Left ventricle myocardium inferior (tissue), 1 donor: ENCODE results near the gene MPLKIP. TPM values are rescaled to one million over a fixed set of nuclear protein-coding genes. Genes with fewer than 3 reads are reported as not detected.
"Not testable (repeated sequence)": the region's sequence is repeated elsewhere in the genome, so short reads cannot be mapped to it uniquely, and the experiment has no call there.

Source experiments
- DNase-seq: peaks from one replicate; pipeline ENCODE4 v3.0.0-alpha.2; 2020
- H3K27ac ChIP-seq: fragments of 200-600 bp; replicated peaks from 2 replicates; pipeline ENCODE4 v1.8.0; 2021
- H3K27me3 ChIP-seq: fragments of 200-600 bp; 2 replicates; pipeline ENCODE4 v1.8.0; 2021; ENCODE audit warnings: low read depth
- H3K36me3 ChIP-seq: fragments of 200-600 bp; 2 replicates; pipeline ENCODE4 v1.8.0; 2021
- H3K4me1 ChIP-seq: fragments of 200-600 bp; 2 replicates; pipeline ENCODE4 v1.8.0; 2021
- H3K4me3 ChIP-seq: fragments of 200-600 bp; 2 replicates; pipeline ENCODE4 v1.8.0; 2021; ENCODE audit warnings: mild to moderate bottlenecking, moderate library complexity
- H3K9me3 ChIP-seq: fragments of 200-600 bp; replicated peaks from 2 replicates; pipeline ENCODE4 v1.8.0; 2021
- CTCF ChIP-seq: fragments of 200-600 bp; IDR thresholded peaks from 2 replicates; pipeline ENCODE4 v1.8.0; 2021; ENCODE audit warnings: antibody characterized with exemption, mild to moderate bottlenecking, borderline replicate concordance
- intact Hi-C: fragments of 100-400 bp; cut with micrococcal nuclease; formaldehyde crosslinking; loops from one replicate; pipeline ENCODE4 v1.11.0; 2022
- total RNA-seq: library from RNA; stranded (reverse); fragmentation: NEBNext Ultra II Directional; extraction: Animal tissue kit (Norgen Biotek cat#: 25700); gene quantifications from one replicate; pipeline ENCODE4 v1.2.1, GENCODE V29; 2021
- donor health status: DM: no; HTN: yes; CAD: no; lungs with severe emphysema.

MPLKIP gene
- total RNA-seq, 1 donor from 2014 or later = 16.2 TPM

GRCh38 chr7:40147371-40148246, 13.2 kb upstream of the MPLKIP start:
- no peak overlapping the region for H3K4me3 ChIP-seq
- no peak overlapping the region for H3K27ac ChIP-seq
- no peaks in the 10 kb centered on the region for H3K4me1 ChIP-seq
- no peaks in the 10 kb centered on the region for H3K27me3 ChIP-seq
- H3K9me3 ChIP-seq = no peaks in the 10 kb centered on the region
- no peaks in the 10 kb centered on the region for H3K36me3 ChIP-seq
- no peak for DNase-seq
- intact Hi-C loops = no loop called here
- TF ChIP-seq CTCF = no peak

DNA sequence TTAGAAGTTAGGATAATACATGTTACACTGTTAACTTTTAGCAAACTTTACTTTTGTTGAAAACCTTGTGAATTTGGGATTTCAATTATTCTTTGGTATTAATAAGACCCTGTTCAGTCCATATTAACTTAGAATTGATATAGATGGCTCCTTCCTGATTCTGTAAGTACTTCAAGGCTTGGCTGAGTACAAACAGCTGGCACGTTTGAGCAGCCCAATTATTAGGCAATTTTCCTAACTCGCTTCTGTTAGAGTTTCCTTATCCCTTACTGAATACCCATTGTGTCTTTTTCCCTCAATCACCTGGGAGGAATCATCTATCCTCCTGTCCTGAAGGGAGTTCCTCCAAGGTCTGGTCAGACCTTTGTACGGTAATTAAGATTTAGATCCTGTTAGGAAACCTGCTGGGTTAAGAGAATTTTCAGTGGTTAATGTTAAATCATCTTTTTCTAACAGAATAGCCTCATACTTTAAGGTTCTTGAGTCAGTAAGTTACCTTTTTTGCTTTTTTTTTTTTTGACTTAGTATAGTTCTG, 11.2 kb upstream of the MPLKIP start:
- H3K27me3 ChIP-seq, intact Hi-C loops, H3K36me3 ChIP-seq, H3K9me3 ChIP-seq, H3K27ac ChIP-seq, DNase-seq, H3K4me1 ChIP-seq, H3K4me3 ChIP-seq: not testable (repeated sequence)

DNA sequence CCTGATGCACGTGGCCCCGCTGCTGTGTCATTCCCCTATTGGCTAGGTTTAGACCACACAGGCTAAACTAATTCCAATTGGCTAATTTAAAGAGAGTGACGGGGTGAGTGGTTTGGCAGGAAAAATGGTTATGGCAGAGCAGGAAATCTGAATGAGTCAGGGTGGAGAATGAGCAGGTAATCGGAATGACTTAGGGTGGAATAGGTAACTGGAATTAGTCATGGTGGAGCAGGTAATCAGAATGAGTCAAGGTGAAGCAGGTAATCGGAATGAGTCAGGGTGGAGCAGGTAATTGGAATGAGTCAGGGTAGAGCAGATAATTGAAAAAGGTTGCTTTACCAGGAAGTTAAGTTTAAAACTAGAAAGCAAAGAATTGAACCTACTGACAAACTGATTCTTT, 7.5 kb upstream of the MPLKIP start:
- intact Hi-C loops = not testable (repeated sequence)

DNA sequence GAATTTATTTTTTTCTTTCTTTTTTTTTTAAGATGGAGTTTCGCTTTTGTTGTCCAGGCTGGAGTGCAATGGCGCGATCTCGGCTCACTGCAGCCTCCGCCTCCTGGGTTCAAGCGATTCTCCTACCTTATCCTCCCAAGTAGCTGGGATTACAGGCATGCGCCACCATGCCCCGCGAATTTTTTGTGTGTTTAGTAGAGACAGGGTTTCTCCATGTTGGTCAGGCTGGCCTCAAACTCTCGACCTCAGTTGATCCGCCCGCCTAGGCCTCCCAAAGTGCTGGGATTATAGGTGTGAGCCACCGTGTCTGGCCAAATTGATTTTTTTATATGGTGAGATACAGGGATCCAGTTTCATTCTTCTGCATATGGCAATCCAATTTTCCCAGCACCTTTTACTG, 5.5 kb upstream of the MPLKIP start:
- H3K27ac ChIP-seq, intact Hi-C loops, H3K27me3 ChIP-seq, H3K9me3 ChIP-seq, H3K4me1 ChIP-seq, DNase-seq, H3K36me3 ChIP-seq, H3K4me3 ChIP-seq: not testable (repeated sequence)

More for the DNA sequence above, 7.5 kb upstream of the MPLKIP start:
- H3K4me1 ChIP-seq, H3K4me3 ChIP-seq, DNase-seq, H3K36me3 ChIP-seq, H3K27ac ChIP-seq, H3K9me3 ChIP-seq, H3K27me3 ChIP-seq: not testable (repeated sequence)

DNA sequence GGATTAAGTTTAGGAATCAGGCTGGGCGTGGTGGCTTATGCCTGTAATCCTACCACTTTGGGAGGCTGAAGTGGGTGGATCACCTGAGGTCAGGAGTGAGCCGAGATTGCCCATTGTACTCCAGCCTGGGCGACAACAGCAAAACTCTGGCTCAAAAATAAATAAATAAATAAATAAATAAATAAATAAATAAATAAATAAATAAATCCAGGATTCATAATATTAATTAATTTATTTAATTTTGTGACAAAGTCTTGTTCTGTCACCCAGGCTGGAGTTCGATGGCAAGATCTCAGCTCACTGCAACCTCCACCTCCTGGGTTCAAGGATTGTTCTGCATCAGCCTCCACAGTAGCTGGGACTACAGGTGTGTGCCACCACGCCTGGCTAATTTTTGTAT, 4.6 kb upstream of the MPLKIP start:
- Histone ChIP-seq H3K36me3 (no peaks in the 10 kb centered on the region), H3K27ac (no peak overlapping the region), H3K4me3 (no peak overlapping the region), H3K27me3 (no peaks in the 10 kb centered on the region), H3K4me1 (peaks cover 13% of the 10 kb centered on the region), H3K9me3 (no peaks in the 10 kb centered on the region)
- TF ChIP-seq CTCF = no peak
- DNase-seq = no peak
- intact Hi-C loops = no loop called here

DNA sequence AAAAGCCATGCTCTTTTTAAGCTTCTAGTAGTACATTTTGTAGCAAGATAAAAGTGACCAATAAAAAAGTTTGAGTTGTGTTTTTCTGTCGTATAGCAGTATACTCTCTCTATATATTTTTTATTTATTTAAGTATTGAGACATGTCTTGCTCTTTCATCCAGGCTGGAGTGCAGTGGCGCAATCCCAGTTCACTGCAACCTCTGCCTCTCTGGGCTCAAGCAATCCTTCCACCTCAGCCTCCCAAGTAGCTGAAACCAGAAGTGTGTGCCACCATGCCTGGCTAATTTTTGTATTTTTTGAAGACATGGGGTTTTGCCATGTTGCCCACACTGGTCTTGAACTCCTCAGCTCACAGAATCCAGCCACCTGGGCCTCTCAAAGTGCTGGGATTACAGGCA, 3.1 kb upstream of the MPLKIP start:
- TF ChIP-seq CTCF = no peak
- Histone ChIP-seq H3K4me3 (no peak overlapping the region), H3K9me3 (no peaks in the 10 kb centered on the region), H3K27me3 (no peaks in the 10 kb centered on the region), H3K27ac (no peak overlapping the region), H3K36me3 (no peaks in the 10 kb centered on the region), H3K4me1 (peaks cover 27% of the 10 kb centered on the region)
- intact Hi-C loops = no loop called here
- no peak for DNase-seq

GRCh38 chr7:40135317-40135610, 842 bp upstream of the MPLKIP start:
- intact Hi-C loops = no loop called here
- no peaks in the 10 kb centered on the region for H3K27me3 ChIP-seq
- no peaks in the 10 kb centered on the region for H3K36me3 ChIP-seq
- peak overlapping the region; percentile 94 for H3K27ac ChIP-seq
- no peak for DNase-seq
- H3K4me1 ChIP-seq = peaks cover 50% of the 10 kb centered on the region
- no peaks in the 10 kb centered on the region for H3K9me3 ChIP-seq
- TF ChIP-seq CTCF = no peak
- H3K4me3 ChIP-seq = peak overlapping the region; percentile 96
